NCI-H2227 treated with DMSO at 0.1 percent for 48 hours (cell line): ENCODE results near the gene KRCC1.
"Not testable (repeated sequence)": the region's sequence is repeated elsewhere in the genome, so short reads cannot be mapped to it uniquely, and the experiment has no call there.

Experiments
- DNase-seq: peaks from one replicate; lab custom pipeline; 2025; lab: John Stamatoyannopoulos, UW

KRCC1 gene

GRCh38 chr2:88074854-88075292, 19.3 kb upstream of the KRCC1 start:
- no peak for DNase-seq

GRCh38 chr2:88074150-88074549, 18.6 kb upstream of the KRCC1 start:
- no peak for DNase-seq

- no peak for DNase-seq
Measured at GRCh38 chr2:88071365-88071764, 15.8 kb upstream of the KRCC1 start.

- no peak for DNase-seq
Measured at GRCh38 chr2:88070055-88070454, 14.5 kb upstream of the KRCC1 start.

- DNase-seq = no peak
Measured at GRCh38 chr2:88069117-88069516, 13.5 kb upstream of the KRCC1 start.

- no peak for DNase-seq
Measured at GRCh38 chr2:88068044-88068443, 12.5 kb upstream of the KRCC1 start.

DNA sequence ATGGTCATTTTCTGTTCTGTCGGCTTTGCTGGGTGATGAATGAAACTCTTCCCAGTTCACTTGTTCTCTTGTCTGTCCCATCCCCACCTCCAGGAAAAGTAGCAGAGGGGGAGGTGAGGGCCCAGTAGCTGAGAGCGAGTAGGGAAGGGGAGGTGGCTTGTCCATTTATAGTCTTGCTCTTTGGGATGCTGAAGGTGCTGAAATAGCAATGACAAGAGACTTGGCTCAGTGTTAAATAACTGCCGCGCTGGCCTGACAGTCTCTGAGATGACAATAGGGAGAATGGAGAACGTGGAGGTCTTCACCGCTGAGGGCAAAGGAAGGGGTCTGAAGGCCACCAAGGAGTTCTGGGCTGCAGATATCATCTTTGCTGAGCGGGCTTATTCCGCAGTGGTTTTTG, 12.0 kb upstream of the KRCC1 start, which contains the start of gene SMYD1:
Gene SMYD1, plus strand, starts transcription at position 228 of the 400 bp plus-strand sequence. Its CDS starts 40 bp downstream, at position 268.
- no peak for DNase-seq

GRCh38 chr2:88067189-88067588, 11.6 kb upstream of the KRCC1 start:
- no peak for DNase-seq

GRCh38 chr2:88066543-88066942, 11.0 kb upstream of the KRCC1 start:
- no peak for DNase-seq

DNA sequence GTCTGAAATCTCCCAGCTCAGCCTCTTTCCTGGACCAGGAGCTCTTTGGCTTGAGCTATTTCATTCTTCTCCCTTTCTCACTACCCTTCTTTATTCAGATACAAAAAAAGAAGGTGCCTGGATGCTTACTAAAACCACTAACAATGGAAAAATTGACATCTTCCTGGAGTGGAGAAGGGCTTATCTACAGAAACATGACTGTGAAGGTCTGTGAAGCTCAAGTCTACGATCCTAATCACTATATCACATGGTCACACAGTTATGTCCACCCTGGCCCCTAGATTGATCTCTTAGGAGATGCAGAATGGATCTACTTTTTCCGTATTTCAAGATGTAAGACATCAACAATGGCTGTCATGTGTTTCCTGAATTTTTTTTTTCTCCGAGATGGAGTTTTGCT, 5.7 kb upstream of the KRCC1 start:
- no peak for DNase-seq

GRCh38 chr2:88060907-88061275, 5.3 kb upstream of the KRCC1 start:
- DNase-seq = no peak

GRCh38 chr2:88059979-88060906, 4.7 kb upstream of the KRCC1 start:
- DNase-seq = peak; percentile 59

- DNase-seq = no peak
Measured at GRCh38 chr2:88058191-88058590, 2.6 kb upstream of the KRCC1 start.

DNA sequence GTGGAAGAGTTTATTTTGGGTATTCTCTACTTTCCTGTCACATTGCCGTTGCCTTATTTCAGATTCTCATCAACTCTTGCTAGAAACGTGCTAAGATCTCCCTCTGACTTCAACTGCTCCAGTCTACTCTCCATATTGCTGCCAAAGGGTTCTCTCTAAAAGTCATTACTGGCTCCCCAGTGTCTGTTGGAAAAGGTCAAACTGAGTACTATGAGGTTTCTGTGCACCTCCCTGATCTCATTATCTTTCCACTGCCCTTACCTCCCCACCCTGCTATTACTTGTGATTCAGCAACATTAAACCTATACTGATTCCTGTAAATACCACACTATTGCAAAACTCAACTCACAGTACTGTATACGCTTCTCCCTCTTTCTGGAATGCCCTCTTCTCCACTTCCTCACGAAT, 1.9 kb upstream of the KRCC1 start:
- DNase-seq = peak; percentile 13

DNA sequence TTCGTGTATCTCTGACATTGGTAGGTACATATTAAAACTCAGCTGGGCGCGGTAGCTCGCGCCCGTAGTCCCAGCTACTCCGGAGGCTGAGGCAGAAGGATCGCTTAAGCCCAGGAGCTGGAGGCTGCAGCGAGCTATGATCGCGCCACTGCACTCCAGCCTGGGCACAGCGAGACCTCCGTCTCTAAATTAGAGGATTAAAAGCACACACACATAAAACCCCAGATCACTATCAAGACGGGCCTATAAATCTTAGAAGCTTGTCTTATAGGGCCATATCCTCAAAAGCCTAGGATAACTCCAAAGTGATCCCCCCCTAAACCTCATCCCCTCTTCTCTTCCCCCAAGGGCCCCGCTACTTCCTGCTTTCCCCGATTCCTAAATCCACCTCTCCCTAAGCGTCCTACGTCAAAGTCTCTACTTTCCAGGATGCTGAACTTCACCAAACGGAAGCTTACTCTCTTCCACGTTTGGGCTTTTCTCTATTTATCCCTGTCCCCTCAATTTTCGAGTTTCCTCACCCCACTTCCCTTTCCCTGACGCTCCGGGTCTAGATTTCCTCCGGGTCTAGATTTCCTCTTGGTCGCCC, 707 bp downstream of the KRCC1 start:
- peak; percentile 23 for DNase-seq

GRCh38 chr2:88053934-88054781, 1.4 kb downstream of the KRCC1 start:
- peak; percentile 15 for DNase-seq

- DNase-seq = no peak
Measured at GRCh38 chr2:88053296-88053695, 2.3 kb downstream of the KRCC1 start.

GRCh38 chr2:88051792-88052191, 3.8 kb downstream of the KRCC1 start:
- DNase-seq = no peak

DNA sequence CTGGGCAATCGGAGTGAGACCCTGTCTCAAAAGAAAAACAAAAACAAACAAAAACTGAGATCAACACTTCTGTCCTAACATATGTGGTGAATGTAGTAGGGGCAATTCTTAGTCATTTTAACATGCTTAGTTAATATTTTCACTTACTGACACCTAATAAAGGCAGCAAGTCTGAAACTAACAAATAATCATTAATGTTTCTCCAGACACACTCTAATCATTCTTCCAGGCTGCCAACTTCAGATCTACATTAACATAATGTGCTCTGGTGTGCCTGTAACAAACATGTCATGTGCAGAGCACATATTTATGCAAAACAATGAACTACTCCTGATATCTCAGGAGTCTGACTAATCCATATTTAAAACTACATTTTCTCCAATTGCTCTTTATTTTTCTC, 6.0 kb downstream of the KRCC1 start:
- no peak for DNase-seq

- no peak for DNase-seq
Measured at GRCh38 chr2:88048541-88048940, 7.0 kb downstream of the KRCC1 start.

DNA sequence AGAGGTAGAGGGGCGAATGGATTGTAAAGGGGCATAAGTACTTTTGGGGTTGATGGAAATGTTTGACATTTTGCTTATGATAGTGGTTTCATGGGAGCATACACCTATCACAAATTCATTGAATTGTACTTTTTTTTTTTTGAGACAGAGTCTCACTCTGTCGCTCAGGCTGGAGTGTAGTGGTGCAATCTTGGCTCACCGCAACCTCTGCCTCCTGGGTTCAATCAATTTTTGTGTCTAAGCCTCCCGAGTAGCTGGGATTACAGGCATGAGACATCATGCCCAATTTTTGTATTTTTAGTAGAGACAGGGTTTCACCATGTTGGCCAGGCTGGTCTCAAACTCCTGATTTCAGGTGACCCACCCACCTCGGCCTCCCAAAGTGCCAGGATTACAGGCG, 10.0 kb downstream of the KRCC1 start:
- not testable (repeated sequence) for DNase-seq

- DNase-seq = no peak
Measured at GRCh38 chr2:88042476-88042875, 13.1 kb downstream of the KRCC1 start.
